Tibial artery (tissue), 4 donors: Measurements from ENCODE around the gene KCNAB3.

Experiments used
- DNase-seq, 2 donors: peaks; one replicate each; pipeline ENCODE4 v3.0.0-alpha.2; 2019
- H3K27ac ChIP-seq, 2 donors: fragments of 200-600 bp; sonication (generic) in 1 of 2; 1 replicate in 1 of 2; 2 replicates in 1 of 2; pipeline ENCODE4 v1.5.1; 2018 to 2019; ENCODE audit warnings: mild to moderate bottlenecking in 1 of 2
- H3K27me3 ChIP-seq, 2 donors: fragments of 200-600 bp; sonication (generic) in 1 of 2; one replicate each; pipeline versions ENCODE4 v1.5.1 to v1.6.0; 2016 to 2019
- H3K36me3 ChIP-seq, 3 donors: fragments of 200-600 bp; sonication (generic) in 2 of 3; one replicate each; pipeline ENCODE4 v1.5.1; 2016 to 2019; ENCODE audit warnings: mild to moderate bottlenecking in 2 of 3
- H3K4me1 ChIP-seq, 4 donors: fragments of 200-600 bp; sonication (generic) in 2 of 4; 1 replicate in 3 of 4; 2 replicates in 1 of 4; pipeline ENCODE4 v1.5.1; 2016 to 2019
- H3K4me3 ChIP-seq, 2 donors: fragments of 200-600 bp; sonication (generic) in 1 of 2; 1 replicate in 1 of 2; 2 replicates in 1 of 2; pipeline ENCODE4 v1.5.1; 2018 to 2019; ENCODE audit warnings: mild to moderate bottlenecking in 2 of 2
- H3K9me3 ChIP-seq, 3 donors: fragments of 200-600 bp; sonication (generic) in 1 of 3; one replicate each; pipeline ENCODE4 v1.5.1; 2016 to 2019
- CTCF ChIP-seq, 2 experiments: fragments of 200-600 bp in 1 of 2; fragments of 450-650 bp in 1 of 2; IDR thresholded peaks; one replicate each; pipeline ENCODE4 v1.5.1; 2017 to 2019; ENCODE audit warnings: antibody characterized with exemption in 2 of 2, mild to moderate bottlenecking in 1 of 2, moderate library complexity in 1 of 2
- intact Hi-C: fragments of 100-400 bp; cut with DNase I; formaldehyde crosslinking; loops from one replicate; pipeline ENCODE4 v1.15.0; 2023; ENCODE audit warnings: low total_unique reads

Gene KCNAB3

DNA sequence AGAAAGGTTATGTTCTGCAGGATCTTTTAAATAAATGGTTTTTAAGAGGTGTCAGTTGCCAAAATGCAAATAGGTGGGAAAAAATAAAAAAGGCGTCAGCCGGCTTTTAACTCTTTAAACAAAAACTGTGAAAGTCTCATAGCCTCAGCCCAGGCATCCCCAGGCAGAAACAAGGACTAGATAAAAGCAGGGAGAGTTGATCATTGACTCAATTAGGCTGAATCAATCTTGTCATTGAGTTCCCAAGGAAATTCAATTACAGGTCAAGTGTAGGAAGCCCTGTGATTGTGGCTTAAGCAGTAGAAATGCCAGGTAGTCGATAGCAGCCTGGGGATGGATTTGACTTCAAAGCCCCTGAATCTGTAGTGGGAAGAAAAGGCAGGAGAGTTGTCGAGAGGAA lies 42.0 kb upstream of the KCNAB3 start:
- H3K4me1 ChIP-seq = no peaks in the 10 kb centered on the region
- intact Hi-C loops = no loop called here
- no peak overlapping the region for H3K4me3 ChIP-seq
- H3K9me3 ChIP-seq = peaks cover 0 to 22% (median 17%) of the 10 kb centered on the region in 3 donors
- no peaks in the 10 kb centered on the region for H3K36me3 ChIP-seq
- H3K27ac ChIP-seq = no peak overlapping the region
- H3K27me3 ChIP-seq = peaks cover 0 to 29% of the 10 kb centered on the region in 2 donors
- no peak for DNase-seq
- no peak for TF ChIP-seq CTCF (IDR thresholded peaks at IDR 0.05)

DNA sequence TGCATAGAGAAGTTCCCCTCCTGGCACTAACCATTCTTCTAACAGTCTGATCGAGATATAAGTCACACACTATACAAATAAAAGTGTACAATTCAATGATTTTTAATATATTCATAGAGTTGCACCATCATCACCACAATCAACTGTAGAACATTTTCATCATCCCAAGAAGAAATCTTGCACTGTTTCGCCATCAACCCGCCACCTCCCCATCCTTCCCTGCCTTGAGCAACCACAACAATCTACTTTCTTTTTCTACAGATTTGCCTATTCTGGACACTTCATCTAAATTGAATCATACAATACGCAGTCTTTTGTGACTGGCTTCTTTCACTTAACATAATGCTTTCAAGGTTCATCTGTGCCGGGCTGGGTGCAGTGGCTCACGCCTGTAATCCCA lies 39.8 kb upstream of the KCNAB3 start:
- Histone ChIP-seq H3K36me3 (no peaks in the 10 kb centered on the region), H3K9me3 (peaks cover 0 to 8% (median 7%) of the 10 kb centered on the region in 3 donors), H3K27me3 (peaks cover 0 to 29% of the 10 kb centered on the region in 2 donors), H3K4me3 (no peak overlapping the region), H3K4me1 (no peaks in the 10 kb centered on the region), H3K27ac (no peak overlapping the region)
- no peak for DNase-seq
- intact Hi-C loops = no loop called here
- TF ChIP-seq CTCF (IDR thresholded peaks at IDR 0.05) = no peak

- Histone ChIP-seq H3K27ac (no peak overlapping the region), H3K27me3 (peaks cover 0 to 24% of the 10 kb centered on the region in 2 donors), H3K9me3 (no peaks in the 10 kb centered on the region), H3K36me3 (no peaks in the 10 kb centered on the region), H3K4me3 (no peak overlapping the region), H3K4me1 (no peaks in the 10 kb centered on the region)
- no peak for DNase-seq
- TF ChIP-seq CTCF (IDR thresholded peaks at IDR 0.05) = no peak
- intact Hi-C loops = no loop called here
Observed at GRCh38 chr17:7967751-7968150, 38.1 kb upstream of the KCNAB3 start.

DNA sequence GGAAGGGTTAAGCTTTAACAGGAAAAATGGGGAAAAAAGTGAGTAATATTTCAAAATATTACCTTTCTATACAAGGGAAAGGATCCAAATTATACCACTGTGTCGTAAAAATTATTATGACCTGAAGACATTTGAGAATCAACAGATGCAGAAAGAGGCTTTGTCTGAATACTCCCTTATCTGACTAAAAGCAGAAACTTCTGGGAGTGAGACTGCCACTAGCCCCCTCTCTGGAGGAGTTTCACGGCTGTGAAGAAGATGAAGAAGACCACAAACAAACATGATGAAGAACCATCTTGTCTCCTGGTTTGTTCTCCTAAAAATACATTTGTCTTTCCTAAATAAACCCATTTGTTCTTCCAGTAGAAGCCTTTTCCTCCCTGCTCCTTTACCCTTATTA lies 31.8 kb upstream of the KCNAB3 start:
- no peaks in the 10 kb centered on the region for H3K36me3 ChIP-seq
- no peak for TF ChIP-seq CTCF (IDR thresholded peaks at IDR 0.05)

GRCh38 chr17:7959503-7960253 lies 30.0 kb upstream of the KCNAB3 start:
- H3K36me3 ChIP-seq = no peaks in the 10 kb centered on the region
- H3K9me3 ChIP-seq = no peaks in the 10 kb centered on the region
- H3K4me3 ChIP-seq = no peak overlapping the region
- intact Hi-C loops = no loop called here
- TF ChIP-seq CTCF (IDR thresholded peaks at IDR 0.05) = no peak
- no peaks in the 10 kb centered on the region for H3K4me1 ChIP-seq
- H3K27ac ChIP-seq = no peak overlapping the region
- H3K27me3 ChIP-seq = peaks cover 0 to 26% of the 10 kb centered on the region in 2 donors
- no peak for DNase-seq

More for the DNA sequence above, 31.8 kb upstream of the KCNAB3 start:
- Histone ChIP-seq H3K27me3 (peaks cover 0 to 26% of the 10 kb centered on the region in 2 donors), H3K4me3 (no peak overlapping the region), H3K27ac (no peak overlapping the region), H3K9me3 (no peaks in the 10 kb centered on the region), H3K4me1 (no peaks in the 10 kb centered on the region)
- DNase-seq = no peak
- intact Hi-C loops = no loop called here
